ENCODE results near the gene MDH1.
"Not testable (repeated sequence)": the region's sequence is repeated elsewhere in the genome, so short reads cannot be mapped to it uniquely, and the experiment has no call there.

The MDH1 gene

GRCh38 chr2:63589148-63589958 is 590 bp downstream of the MDH1 start:
- no peak for DNase-seq

GRCh38 chr2:63590626-63591408 is 2.1 kb downstream of the MDH1 start:
- DNase-seq = no peak

GRCh38 chr2:63591566-63592175 is 2.9 kb downstream of the MDH1 start:
- no peak for DNase-seq

GRCh38 chr2:63594660-63595059 is 5.9 kb downstream of the MDH1 start:
- no peak for DNase-seq

GRCh38 chr2:63596401-63596883 is 7.7 kb downstream of the MDH1 start:
- no peak for DNase-seq

GRCh38 chr2:63598981-63599380 is 10.2 kb downstream of the MDH1 start:
- DNase-seq = no peak

GRCh38 chr2:63600881-63601460 is 12.2 kb downstream of the MDH1 start:
- DNase-seq = no peak

GRCh38 chr2:63604666-63605065 is 15.9 kb downstream of the MDH1 start:
- no peak for DNase-seq

GRCh38 chr2:63608865-63609264 is 20.1 kb downstream of the MDH1 start:
- DNase-seq = not testable (repeated sequence)

- DNase-seq = no peak
These were observed 21.8 kb downstream of the MDH1 start for GRCh38 chr2:63610525-63610924.

GRCh38 chr2:63613391-63613901 is 24.7 kb downstream of the MDH1 start:
- DNase-seq = no peak

GRCh38 chr2:63614448-63614968 is 25.7 kb downstream of the MDH1 start:
- peak; percentile 72 for DNase-seq

- peak; percentile 22 for DNase-seq
These were observed 26.5 kb downstream of the MDH1 start for GRCh38 chr2:63614983-63615945.

GRCh38 chr2:63617366-63617765 is 28.6 kb downstream of the MDH1 start:
- DNase-seq = no peak

GRCh38 chr2:63619328-63619727 is 30.6 kb downstream of the MDH1 start:
- no peak for DNase-seq

GRCh38 chr2:63622751-63623150 is 34.0 kb downstream of the MDH1 start:
- DNase-seq = no peak

- not testable (repeated sequence) for DNase-seq
These were observed 35.0 kb downstream of the MDH1 start for GRCh38 chr2:63623763-63624162.

- DNase-seq = no peak
These were observed 39.1 kb downstream of the MDH1 start for GRCh38 chr2:63627866-63628265.

- DNase-seq = no peak
These were observed 39.7 kb downstream of the MDH1 start for GRCh38 chr2:63628403-63628942.

- no peak for DNase-seq
These were observed 42.7 kb downstream of the MDH1 start for GRCh38 chr2:63631501-63631900.

GRCh38 chr2:63632382-63632781 is 43.6 kb downstream of the MDH1 start:
- DNase-seq = no peak
